Progenitor cell of endocrine pancreas (in vitro differentiated cells): ENCODE data around the gene CADM1. TPM values are rescaled to one million over a fixed set of nuclear protein-coding genes. Genes with fewer than 3 reads are reported as not detected.

ENCODE experiments used
- DNase-seq: peaks from one replicate; pipeline ENCODE4 v3.0.0; 2021; ENCODE audit warnings: low spot score; ENCODE audit not compliant: unreplicated experiment
- H3K27ac Mint-ChIP-seq: 2 replicates; pipeline ENCODE4 v1.8.0; 2021; ENCODE audit warnings: mild to moderate bottlenecking, moderate library complexity, mixed read lengths
- H3K27me3 Mint-ChIP-seq: 2 replicates; pipeline ENCODE4 v1.8.0; 2021; ENCODE audit warnings: mixed read lengths
- H3K36me3 Mint-ChIP-seq: 2 replicates; pipeline ENCODE4 v1.8.0; 2022; ENCODE audit warnings: mixed read lengths; ENCODE audit not compliant: insufficient read depth
- H3K4me1 Mint-ChIP-seq: 2 replicates; pipeline ENCODE4 v1.8.0; 2021; ENCODE audit warnings: low read depth, mixed read lengths
- H3K4me3 Mint-ChIP-seq: 2 replicates; pipeline ENCODE4 v1.8.0; 2021; ENCODE audit warnings: low read depth, mild to moderate bottlenecking, moderate library complexity, mixed read lengths
- H3K9me3 Mint-ChIP-seq: 2 replicates; pipeline ENCODE4 v1.8.0; 2021; ENCODE audit warnings: low read depth, mixed read lengths
- total RNA-seq: library from RNA; stranded (reverse); gene quantifications from 2 replicates; pipeline ENCODE4 v1.2.1, GENCODE V29; 2021
- TF ChIP-seq, protein P1 (sequence below): fragments of 200-600 bp; sonication (generic); IDR thresholded peaks from one replicate; pipeline ENCODE4 v1.5.0; 2021; ENCODE audit warnings: antibody characterized with exemption, mild to moderate bottlenecking; ENCODE audit not compliant: unreplicated experiment

The CADM1 gene
- total RNA-seq, 1 donor from 2014 or later, result 147 TPM

DNA sequence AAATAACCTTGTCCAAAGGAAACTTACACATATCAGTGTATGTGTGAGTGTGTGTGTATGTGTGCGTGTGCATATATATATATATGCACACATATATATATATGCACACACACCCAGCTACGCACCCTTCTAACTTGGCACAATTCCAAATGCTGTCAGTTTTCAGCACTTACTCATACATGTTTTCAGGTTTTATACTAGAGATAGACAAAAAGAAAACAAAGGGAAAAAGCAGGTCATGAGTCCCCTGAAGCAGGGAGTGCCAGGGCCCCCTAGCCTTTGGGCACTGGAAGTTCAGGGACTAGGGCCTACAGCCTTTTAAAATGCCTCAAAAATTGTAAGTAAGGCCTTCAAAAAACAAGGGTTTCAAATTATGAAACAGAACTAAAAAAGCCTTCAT lies 265.4 kb downstream of the CADM1 start:
- H3K4me3 Mint-ChIP-seq, result no peak overlapping the region
- TF ChIP-seq, protein P1, sequence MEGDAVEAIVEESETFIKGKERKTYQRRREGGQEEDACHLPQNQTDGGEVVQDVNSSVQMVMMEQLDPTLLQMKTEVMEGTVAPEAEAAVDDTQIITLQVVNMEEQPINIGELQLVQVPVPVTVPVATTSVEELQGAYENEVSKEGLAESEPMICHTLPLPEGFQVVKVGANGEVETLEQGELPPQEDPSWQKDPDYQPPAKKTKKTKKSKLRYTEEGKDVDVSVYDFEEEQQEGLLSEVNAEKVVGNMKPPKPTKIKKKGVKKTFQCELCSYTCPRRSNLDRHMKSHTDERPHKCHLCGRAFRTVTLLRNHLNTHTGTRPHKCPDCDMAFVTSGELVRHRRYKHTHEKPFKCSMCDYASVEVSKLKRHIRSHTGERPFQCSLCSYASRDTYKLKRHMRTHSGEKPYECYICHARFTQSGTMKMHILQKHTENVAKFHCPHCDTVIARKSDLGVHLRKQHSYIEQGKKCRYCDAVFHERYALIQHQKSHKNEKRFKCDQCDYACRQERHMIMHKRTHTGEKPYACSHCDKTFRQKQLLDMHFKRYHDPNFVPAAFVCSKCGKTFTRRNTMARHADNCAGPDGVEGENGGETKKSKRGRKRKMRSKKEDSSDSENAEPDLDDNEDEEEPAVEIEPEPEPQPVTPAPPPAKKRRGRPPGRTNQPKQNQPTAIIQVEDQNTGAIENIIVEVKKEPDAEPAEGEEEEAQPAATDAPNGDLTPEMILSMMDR, result no peak
- H3K36me3 Mint-ChIP-seq, result peaks cover 12% of the 10 kb centered on the region
- no peaks in the 10 kb centered on the region for H3K4me1 Mint-ChIP-seq
- H3K27ac Mint-ChIP-seq, result no peak overlapping the region
- no peak for DNase-seq
- H3K9me3 Mint-ChIP-seq, result no peaks in the 10 kb centered on the region
- H3K27me3 Mint-ChIP-seq, result no peaks in the 10 kb centered on the region

DNA sequence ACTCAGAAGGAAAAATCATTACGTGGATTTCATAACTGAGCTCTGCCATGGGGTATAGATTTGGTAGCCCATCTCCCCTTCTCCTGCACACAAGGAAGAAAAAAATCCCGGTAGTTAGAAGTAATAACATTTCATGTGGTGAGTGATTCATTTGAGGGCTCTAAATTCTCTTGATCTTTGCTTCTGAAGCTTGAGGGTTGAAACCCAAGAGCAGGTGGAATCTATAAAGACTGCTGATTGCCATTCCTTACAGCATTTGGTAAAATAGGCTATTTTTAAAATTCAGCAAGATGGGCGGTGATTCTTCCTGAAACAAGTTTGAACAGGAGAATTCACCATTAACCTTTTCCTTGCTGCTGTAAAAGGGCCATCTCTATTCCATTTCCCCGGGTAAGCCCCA lies 266.1 kb downstream of the CADM1 start:
- Mint-ChIP-seq H3K9me3 (no peaks in the 10 kb centered on the region), H3K4me1 (no peaks in the 10 kb centered on the region), H3K36me3 (peaks cover 13% of the 10 kb centered on the region), H3K27ac (no peak overlapping the region), H3K27me3 (no peaks in the 10 kb centered on the region), H3K4me3 (no peak overlapping the region)
- TF ChIP-seq, protein P1, result no peak
- DNase-seq, result no peak

DNA sequence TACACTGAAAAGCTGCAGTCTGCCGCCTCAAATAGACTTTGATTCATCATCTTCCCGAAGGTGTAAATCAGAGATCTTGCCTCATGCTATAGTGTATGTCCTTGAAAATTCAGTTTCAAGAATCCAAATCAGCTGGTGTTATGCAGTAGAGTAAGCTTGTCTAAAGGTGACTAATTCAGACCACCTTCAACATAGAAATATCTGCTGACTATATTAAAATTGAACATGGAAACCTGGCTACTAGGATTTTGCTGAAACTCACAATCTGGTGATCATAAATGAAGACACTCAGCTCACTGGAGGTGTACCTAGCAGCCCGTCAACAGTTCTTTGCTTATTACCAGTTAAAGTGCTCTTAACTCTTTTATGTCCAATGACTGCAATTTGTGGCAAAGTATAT lies 266.6 kb downstream of the CADM1 start:
- TF ChIP-seq, protein P1, result no peak
- H3K36me3 Mint-ChIP-seq, result peaks cover 13% of the 10 kb centered on the region
- no peak overlapping the region for H3K4me3 Mint-ChIP-seq
- no peak for DNase-seq
- H3K4me1 Mint-ChIP-seq, result no peaks in the 10 kb centered on the region
- no peaks in the 10 kb centered on the region for H3K27me3 Mint-ChIP-seq
- no peak overlapping the region for H3K27ac Mint-ChIP-seq
- no peaks in the 10 kb centered on the region for H3K9me3 Mint-ChIP-seq

DNA sequence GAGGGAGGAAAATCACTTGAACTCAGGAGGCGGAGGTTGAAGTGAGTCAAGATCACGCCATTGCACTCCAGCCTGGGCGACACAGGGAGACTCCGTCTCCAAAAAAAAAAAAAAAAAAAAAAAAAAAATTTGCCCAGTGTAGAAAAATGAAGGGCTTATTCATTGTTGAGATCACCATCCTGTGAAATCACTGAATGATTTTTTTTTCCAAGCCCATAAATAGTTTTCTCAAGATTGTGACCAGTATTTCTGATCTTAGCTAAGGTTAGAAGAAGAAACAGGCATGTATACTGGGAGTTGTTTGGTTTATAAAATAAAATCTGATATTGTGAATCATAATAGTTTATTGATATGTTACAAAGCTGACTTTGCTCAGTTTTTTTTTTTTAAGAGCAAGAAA lies 269.4 kb downstream of the CADM1 start:
- Mint-ChIP-seq H3K4me1 (no peaks in the 10 kb centered on the region), H3K4me3 (no peak overlapping the region), H3K9me3 (no peaks in the 10 kb centered on the region), H3K27ac (no peak overlapping the region), H3K27me3 (no peaks in the 10 kb centered on the region), H3K36me3 (peaks cover 17% of the 10 kb centered on the region)
- TF ChIP-seq, protein P1, result no peak
- DNase-seq, result no peak

DNA sequence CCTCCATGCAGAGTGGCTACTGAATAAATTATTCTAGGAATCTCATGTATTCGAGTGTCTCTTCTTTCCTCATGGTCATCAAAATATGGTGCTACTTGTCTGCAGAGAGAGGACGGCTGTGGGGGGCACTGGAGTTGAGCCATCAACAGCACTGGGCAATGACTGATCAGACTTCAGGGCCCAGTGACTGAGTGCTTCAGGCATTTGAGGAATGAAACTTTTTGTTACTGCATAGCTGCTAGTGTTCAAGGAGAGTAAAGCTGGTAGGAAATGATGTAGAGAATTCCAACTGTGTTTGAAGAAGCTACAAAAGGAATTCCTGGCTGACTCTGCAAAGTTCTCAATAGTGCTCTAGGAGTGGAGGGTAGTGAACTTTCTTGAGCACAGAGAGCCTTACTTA lies 277.7 kb downstream of the CADM1 start:
- Mint-ChIP-seq H3K27me3 (no peaks in the 10 kb centered on the region), H3K27ac (peak overlapping the region; percentile 93), H3K36me3 (peaks cover 23% of the 10 kb centered on the region), H3K4me3 (no peak overlapping the region), H3K4me1 (peaks cover 5% of the 10 kb centered on the region), H3K9me3 (no peaks in the 10 kb centered on the region)
- DNase-seq, result no peak
- TF ChIP-seq, protein P1, result no peak

DNA sequence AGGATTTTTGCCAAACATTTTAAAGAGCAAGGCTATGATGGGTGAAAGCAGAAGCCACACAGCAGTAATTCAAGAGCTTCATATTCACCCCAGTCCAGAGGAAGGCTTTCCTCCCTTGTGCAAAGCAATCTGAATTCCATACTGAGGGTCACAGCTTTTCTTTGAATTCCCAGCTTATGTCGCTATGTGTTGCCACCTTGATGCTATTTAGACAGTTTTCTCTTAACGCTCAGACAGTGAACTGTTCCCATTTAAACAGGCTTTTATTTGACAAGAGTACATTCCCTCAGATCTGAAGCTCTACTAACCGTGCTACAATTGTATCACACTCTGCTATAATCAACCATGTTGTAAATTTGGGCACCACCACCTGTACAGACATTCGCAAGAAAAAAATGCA lies 279.7 kb downstream of the CADM1 start:
- TF ChIP-seq, protein P1, result no peak
- H3K4me3 Mint-ChIP-seq, result no peak overlapping the region
- no peak for DNase-seq
- H3K9me3 Mint-ChIP-seq, result no peaks in the 10 kb centered on the region
- H3K27ac Mint-ChIP-seq, result no peak overlapping the region
- peaks cover 20% of the 10 kb centered on the region for H3K36me3 Mint-ChIP-seq
- peaks cover 5% of the 10 kb centered on the region for H3K4me1 Mint-ChIP-seq
- H3K27me3 Mint-ChIP-seq, result no peaks in the 10 kb centered on the region
